GM12865 (cell line): ENCODE measurements around the gene NFATC1.

Source experiments
- DNase-seq: peaks from one replicate; pipeline ENCODE4 v3.0.0; 2010; ENCODE audit warnings: low read depth
- H3K4me3 ChIP-seq: 2 replicates; pipeline ENCODE4 v1.5.1; 2011; ENCODE audit warnings: mild to moderate bottlenecking, low read depth, low read length, control low read depth
- TF ChIP-seq, protein P1 (sequence below): IDR thresholded peaks from 2 replicates; pipeline ENCODE4 v1.5.1; 2011; ENCODE audit warnings: low read length, control low read depth, low read depth, inconsistent platforms; ENCODE audit not compliant: insufficient read depth; ENCODE audit errors: missing control alignments

The NFATC1 gene

DNA sequence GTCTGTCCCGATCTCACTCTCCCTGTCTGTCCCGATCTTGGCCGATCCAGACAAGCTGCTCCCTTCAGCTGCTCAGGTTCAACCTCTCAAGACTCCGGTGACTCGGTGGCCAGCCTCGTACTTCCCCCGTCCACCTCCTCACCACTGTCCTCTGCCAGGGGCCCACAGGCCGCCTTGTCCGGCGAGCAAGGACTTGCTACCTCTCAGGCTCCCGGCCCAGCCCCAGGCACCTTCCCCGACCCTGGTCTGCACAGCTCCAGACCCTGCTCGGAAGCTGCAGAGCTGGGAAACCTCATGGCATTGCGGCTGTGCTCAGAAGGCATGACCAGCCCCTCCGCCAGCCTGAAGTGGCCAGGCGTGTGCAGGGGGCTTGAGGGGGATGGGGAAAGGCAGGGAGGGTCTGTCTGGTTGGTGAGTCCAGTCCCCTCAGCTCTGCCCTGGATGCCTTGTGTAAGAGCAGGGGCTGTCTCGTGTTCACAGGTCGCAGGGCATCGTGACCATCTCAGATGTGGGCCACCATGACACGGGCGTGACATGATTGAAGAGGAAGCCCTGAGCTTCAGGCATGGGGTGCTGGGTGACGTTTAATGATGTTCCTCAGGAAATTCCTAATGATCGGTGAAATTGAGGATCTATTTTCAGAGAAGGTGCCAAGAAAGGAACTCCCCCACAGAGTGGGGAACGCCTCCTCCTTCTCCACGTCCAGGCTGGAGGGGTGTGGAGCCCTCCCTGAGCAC, 162.6 kb downstream of the NFATC1 start:
- H3K4me3 ChIP-seq, result no peak overlapping the region
- no peak for DNase-seq
- TF ChIP-seq, protein P1, sequence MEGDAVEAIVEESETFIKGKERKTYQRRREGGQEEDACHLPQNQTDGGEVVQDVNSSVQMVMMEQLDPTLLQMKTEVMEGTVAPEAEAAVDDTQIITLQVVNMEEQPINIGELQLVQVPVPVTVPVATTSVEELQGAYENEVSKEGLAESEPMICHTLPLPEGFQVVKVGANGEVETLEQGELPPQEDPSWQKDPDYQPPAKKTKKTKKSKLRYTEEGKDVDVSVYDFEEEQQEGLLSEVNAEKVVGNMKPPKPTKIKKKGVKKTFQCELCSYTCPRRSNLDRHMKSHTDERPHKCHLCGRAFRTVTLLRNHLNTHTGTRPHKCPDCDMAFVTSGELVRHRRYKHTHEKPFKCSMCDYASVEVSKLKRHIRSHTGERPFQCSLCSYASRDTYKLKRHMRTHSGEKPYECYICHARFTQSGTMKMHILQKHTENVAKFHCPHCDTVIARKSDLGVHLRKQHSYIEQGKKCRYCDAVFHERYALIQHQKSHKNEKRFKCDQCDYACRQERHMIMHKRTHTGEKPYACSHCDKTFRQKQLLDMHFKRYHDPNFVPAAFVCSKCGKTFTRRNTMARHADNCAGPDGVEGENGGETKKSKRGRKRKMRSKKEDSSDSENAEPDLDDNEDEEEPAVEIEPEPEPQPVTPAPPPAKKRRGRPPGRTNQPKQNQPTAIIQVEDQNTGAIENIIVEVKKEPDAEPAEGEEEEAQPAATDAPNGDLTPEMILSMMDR, result no peak

DNA sequence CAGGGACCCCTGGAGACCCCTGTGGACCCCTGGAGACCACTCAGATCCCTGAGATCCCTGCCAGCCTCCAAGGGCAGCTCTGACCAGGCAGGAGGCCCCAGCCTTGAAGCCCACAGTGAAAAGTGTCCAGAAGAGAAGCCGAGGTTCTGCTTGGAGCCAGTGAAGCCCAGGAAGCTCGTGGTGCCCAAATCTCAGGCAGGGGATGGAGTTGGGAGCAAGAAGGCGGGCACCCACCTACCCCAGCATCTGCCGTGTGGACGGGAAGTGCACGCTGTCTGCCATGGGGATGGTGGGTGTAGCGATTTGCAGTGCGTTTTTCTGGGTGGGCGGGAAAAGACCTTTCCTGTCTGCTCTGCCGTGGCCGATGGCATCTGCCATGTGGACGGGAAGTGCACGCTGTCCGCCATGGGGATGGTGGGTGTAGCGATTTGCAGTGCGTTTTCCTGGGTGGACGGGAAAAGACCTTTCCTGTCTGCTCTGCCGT, 163.2 kb downstream of the NFATC1 start:
- TF ChIP-seq, protein P1, result no peak
- DNase-seq, result no peak
- H3K4me3 ChIP-seq, result no peak overlapping the region

DNA sequence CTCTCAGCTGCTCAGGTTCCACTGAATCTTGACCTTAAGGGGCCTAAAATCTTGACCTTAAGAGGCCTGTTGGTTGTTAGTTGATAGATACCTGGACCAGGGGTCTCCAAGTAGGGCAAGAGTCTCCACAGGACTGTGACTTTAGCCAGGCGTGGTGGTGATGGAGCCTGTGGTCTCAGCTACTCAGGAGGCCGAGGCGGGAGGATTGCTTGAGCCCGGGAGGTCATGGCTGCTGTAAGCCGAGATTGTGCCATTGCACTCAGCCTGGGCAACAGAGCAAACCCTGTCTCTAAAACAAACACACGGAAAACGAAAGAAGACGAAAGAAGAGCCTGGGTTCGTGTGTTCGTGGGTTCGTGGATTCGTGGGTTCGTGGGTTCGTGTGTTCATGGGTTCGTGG, 163.7 kb downstream of the NFATC1 start:
- no peak for DNase-seq
- TF ChIP-seq, protein P1, result no peak
- H3K4me3 ChIP-seq, result no peak overlapping the region

DNA sequence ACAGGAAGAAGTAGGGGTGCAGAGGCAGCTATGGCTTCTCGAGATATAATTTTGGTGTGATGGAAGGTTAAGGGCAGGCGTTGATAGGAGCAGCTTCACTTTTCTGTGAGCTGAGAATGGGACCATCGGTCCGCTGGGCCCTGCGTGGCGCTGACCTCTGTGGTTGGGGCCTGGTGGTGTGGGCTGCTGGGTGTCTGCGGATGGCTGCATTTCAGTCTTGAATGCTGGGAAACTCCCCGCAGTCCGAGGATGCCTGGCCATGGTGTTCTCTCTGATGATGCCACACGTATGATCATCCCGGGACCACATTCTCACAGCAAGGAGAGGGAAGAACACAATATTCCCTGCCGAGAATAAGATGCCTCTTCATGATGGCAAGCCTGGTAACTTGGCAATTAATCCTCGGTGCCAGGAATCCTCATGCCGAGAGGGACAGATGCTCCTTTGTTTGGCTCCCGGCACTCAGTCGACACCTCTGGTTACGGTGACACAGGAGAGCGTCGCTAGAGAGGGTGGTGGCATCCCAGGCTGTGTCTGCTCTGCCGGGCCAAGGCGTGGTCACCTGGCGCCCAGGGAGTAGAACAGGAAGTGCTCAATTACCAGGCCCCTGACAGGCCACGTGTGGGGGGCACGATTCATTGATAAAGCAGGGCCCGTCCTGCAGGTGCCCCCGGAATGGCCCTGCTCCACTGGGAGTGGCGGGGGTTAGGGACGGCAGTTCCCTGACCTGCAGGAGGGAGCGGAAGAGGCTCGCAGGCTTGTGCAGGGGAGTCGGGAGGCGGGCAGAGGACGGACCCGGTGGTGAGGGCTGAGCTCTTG, 164.5 kb downstream of the NFATC1 start:
- TF ChIP-seq, protein P1, result no peak
- no peak for DNase-seq

DNA sequence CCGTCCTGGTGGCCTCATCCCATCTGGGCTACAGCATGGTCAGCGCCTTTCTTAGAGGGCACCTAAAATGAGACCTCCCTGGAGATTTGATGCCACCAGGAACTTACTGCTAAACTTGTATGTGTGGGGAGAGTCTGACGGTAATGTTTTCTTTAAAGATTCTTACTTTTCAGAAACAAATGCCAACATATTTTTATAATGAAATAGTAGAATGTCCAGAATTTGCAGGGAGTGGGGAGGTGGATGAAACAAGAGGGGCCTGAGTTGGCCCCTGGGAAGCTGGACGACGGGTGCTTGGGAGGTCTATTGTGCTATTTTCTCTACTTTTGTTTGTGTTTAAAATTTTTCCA, 165.1 kb downstream of the NFATC1 start:
- no peak for DNase-seq
- TF ChIP-seq, protein P1, result no peak
- no peak overlapping the region for H3K4me3 ChIP-seq

More for the DNA sequence above, 164.5 kb downstream of the NFATC1 start:
- no peak overlapping the region for H3K4me3 ChIP-seq

DNA sequence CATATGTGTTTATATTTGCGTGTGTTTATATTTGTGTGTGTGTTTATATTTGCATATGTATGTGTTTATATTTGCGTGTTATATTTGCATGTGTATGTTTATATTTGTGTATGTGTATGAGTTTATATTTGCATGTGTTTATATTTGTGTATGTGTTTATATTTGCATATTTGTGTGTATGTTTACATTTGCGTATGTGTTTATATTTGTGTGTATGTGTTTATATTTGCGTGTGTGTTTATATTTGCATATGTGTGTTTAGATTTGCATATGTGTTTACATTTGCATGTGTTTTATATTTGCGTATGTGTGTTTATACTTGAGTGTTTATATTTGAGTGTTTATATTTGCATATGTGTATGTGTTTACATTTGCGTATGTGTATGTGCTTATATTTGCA, 168.2 kb downstream of the NFATC1 start:
- H3K4me3 ChIP-seq, result no peak overlapping the region
- TF ChIP-seq, protein P1, result no peak
- no peak for DNase-seq
